ENCODE measurements around the gene LZTS3.

LZTS3 gene

GRCh38 chr20:3204124-3204794, 30.9 kb upstream of the LZTS3 start, which contains the start of gene DDRGK1 (continued):
- TF ChIP-seq ZNF692 (tag by site-specific recombination; IDR thresholded peaks at IDR 0.05) (peak; percentile 31; the same call in 1 of the 2 replicates), ZNF837 (tag by site-specific recombination; IDR thresholded peaks at IDR 0.05) (no peak), ZNF707 (tag by site-specific recombination; IDR thresholded peaks at IDR 0.05) (no peak), SP3 (tag by site-specific recombination; IDR thresholded peaks at IDR 0.05) (peak; percentile 92), TCF7L2 (IDR thresholded peaks at IDR 0.05; ENCODE audit: borderline replicate concordance, low read depth, low read length) (peak; percentile 61; the same call in 1 of the 2 replicates), ZNF148 (tag by site-specific recombination; IDR thresholded peaks at IDR 0.05; ENCODE audit: borderline replicate concordance) (no peak), PRDM1 (tag by site-specific recombination; IDR thresholded peaks at IDR 0.05) (no peak), ZNF239 (tag by site-specific recombination; IDR thresholded peaks at IDR 0.05) (no peak), ZNF423 (tag by site-specific recombination; IDR thresholded peaks at IDR 0.05) (no peak), ZBTB8A (tag by site-specific recombination; IDR thresholded peaks at IDR 0.05) (no peak), ZNF610 (tag by site-specific recombination; IDR thresholded peaks at IDR 0.05; ENCODE audit: borderline replicate concordance) (0 out of 2 replicates have a peak, but pooled peaks have one; percentile 36), SP7 (tag by site-specific recombination; IDR thresholded peaks at IDR 0.05) (0 out of 2 replicates have a peak, but pooled peaks have one; percentile 53), ZNF354C (tag by site-specific recombination; IDR thresholded peaks at IDR 0.05; ENCODE audit: borderline replicate concordance, low read depth) (no peak), ZNF140 (tag by site-specific recombination; IDR thresholded peaks at IDR 0.05) (no peak), ZSCAN18 (tag by site-specific recombination; IDR thresholded peaks at IDR 0.05) (no peak), KLF17 (tag by site-specific recombination; IDR thresholded peaks at IDR 0.05) (no peak; the same call in 1 of the 2 replicates), ZNF394 (tag by site-specific recombination; IDR thresholded peaks at IDR 0.05; ENCODE audit: borderline replicate concordance) (peak; percentile 42; the same call in 1 of the 2 replicates), ZNF843 (tag by site-specific recombination; IDR thresholded peaks at IDR 0.05) (no peak), ZNF302 (tag by site-specific recombination; IDR thresholded peaks at IDR 0.05; ENCODE audit: low read depth) (no peak), PBX3 (CRISPR knock-in tag; IDR thresholded peaks at IDR 0.05) (no peak), ZNF184 (tag by site-specific recombination; IDR thresholded peaks at IDR 0.05) (no peak), ZBTB20 (tag by site-specific recombination; IDR thresholded peaks at IDR 0.05) (peak; percentile 81), ZNF513 (tag by site-specific recombination; IDR thresholded peaks at IDR 0.05) (no peak), OSR2 (tag by site-specific recombination; IDR thresholded peaks at IDR 0.05) (peak; percentile 32; the same call in 1 of the 2 replicates), OVOL3 (tag by site-specific recombination; IDR thresholded peaks at IDR 0.05) (peak; percentile 9; the same call in 1 of the 2 replicates), PRDM6 (tag by site-specific recombination; IDR thresholded peaks at IDR 0.05) (no peak), ZSCAN30 (tag by site-specific recombination; IDR thresholded peaks at IDR 0.05) (0 out of 2 replicates have a peak, but pooled peaks have one; percentile 11), ZNF266 (tag by site-specific recombination; IDR thresholded peaks at IDR 0.05; ENCODE audit: low read depth) (no peak), ZEB2 (tag by site-specific recombination; IDR thresholded peaks at IDR 0.05) (peak; percentile 67)
